Liver (tissue), 3 donors: ENCODE measurements around the gene PGAM1.

Source experiments
- JUND ChIP-seq, 2 donors: IDR thresholded peaks; 2 replicates each; pipeline ENCODE4 v1.6.1; 2016; ENCODE audit warnings: antibody characterized with exemption in 2 of 2
- TF ChIP-seq, protein P1 (sequence below): fragments of 150-350 bp; IDR thresholded peaks from 2 replicates; pipeline ENCODE4 v1.5.1; 2017; ENCODE audit warnings: improper control_type of control experiment, low read depth, low read length; ENCODE audit not compliant: missing input control
- TF ChIP-seq, protein P2 (sequence below): IDR thresholded peaks from 2 replicates; pipeline ENCODE4 v1.6.1; 2016; ENCODE audit warnings: antibody characterized with exemption, mild to moderate bottlenecking
- donor health status: healthy.
- donor health status: healthy.

- TF ChIP-seq, protein P1, sequence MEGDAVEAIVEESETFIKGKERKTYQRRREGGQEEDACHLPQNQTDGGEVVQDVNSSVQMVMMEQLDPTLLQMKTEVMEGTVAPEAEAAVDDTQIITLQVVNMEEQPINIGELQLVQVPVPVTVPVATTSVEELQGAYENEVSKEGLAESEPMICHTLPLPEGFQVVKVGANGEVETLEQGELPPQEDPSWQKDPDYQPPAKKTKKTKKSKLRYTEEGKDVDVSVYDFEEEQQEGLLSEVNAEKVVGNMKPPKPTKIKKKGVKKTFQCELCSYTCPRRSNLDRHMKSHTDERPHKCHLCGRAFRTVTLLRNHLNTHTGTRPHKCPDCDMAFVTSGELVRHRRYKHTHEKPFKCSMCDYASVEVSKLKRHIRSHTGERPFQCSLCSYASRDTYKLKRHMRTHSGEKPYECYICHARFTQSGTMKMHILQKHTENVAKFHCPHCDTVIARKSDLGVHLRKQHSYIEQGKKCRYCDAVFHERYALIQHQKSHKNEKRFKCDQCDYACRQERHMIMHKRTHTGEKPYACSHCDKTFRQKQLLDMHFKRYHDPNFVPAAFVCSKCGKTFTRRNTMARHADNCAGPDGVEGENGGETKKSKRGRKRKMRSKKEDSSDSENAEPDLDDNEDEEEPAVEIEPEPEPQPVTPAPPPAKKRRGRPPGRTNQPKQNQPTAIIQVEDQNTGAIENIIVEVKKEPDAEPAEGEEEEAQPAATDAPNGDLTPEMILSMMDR = no peak
- TF ChIP-seq, protein P2, sequence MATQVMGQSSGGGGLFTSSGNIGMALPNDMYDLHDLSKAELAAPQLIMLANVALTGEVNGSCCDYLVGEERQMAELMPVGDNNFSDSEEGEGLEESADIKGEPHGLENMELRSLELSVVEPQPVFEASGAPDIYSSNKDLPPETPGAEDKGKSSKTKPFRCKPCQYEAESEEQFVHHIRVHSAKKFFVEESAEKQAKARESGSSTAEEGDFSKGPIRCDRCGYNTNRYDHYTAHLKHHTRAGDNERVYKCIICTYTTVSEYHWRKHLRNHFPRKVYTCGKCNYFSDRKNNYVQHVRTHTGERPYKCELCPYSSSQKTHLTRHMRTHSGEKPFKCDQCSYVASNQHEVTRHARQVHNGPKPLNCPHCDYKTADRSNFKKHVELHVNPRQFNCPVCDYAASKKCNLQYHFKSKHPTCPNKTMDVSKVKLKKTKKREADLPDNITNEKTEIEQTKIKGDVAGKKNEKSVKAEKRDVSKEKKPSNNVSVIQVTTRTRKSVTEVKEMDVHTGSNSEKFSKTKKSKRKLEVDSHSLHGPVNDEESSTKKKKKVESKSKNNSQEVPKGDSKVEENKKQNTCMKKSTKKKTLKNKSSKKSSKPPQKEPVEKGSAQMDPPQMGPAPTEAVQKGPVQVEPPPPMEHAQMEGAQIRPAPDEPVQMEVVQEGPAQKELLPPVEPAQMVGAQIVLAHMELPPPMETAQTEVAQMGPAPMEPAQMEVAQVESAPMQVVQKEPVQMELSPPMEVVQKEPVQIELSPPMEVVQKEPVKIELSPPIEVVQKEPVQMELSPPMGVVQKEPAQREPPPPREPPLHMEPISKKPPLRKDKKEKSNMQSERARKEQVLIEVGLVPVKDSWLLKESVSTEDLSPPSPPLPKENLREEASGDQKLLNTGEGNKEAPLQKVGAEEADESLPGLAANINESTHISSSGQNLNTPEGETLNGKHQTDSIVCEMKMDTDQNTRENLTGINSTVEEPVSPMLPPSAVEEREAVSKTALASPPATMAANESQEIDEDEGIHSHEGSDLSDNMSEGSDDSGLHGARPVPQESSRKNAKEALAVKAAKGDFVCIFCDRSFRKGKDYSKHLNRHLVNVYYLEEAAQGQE = no peak
- TF ChIP-seq JUND (IDR thresholded peaks at IDR 0.05) = no peak
Observed at GRCh38 chr10:97407952-97408248, 18.1 kb upstream of the PGAM1 start.
